SU-DHL-6 (cell line): ENCODE data around the gene AFF2.

ENCODE experiments used
- EZH2phosphoT487 ChIP-seq: fragments of 200-600 bp; sonication (generic), shearing (Covaris generic); conservative IDR thresholded peaks from 2 replicates; pipeline ENCODE4 v1.6.1; 2018; ENCODE audit warnings: mild to moderate bottlenecking, antibody characterized with exemption, low read length, moderate library complexity, mixed read lengths
- TF ChIP-seq, protein P1 (sequence below): fragments of 200-600 bp; sonication (generic); IDR thresholded peaks from one replicate; pipeline ENCODE4 v1.5.1; 2017; ENCODE audit warnings: antibody characterized with exemption, mild to moderate bottlenecking, low read length, moderate library complexity; ENCODE audit not compliant: insufficient read depth, poor library complexity, severe bottlenecking

DNA sequence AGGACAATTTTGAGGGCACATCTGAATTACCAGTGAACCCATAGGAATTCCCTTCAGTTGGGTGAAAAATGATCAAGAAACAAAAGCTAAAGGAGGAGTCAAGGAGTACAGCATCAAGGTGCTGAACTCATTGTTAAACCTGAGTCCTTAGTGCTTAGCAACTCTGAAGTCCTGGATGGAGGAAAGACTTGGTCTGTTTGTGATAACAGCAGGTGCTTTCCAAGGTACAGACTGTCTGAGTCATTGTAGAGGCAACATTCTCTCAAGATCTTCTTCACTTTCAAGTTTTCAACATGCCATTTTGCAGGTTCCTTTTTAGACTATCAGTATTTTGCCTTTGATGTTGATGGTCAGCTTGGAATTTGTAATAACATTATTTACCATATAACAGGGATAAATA lies 293.9 kb downstream of the AFF2 start:
- TF ChIP-seq, protein P1, sequence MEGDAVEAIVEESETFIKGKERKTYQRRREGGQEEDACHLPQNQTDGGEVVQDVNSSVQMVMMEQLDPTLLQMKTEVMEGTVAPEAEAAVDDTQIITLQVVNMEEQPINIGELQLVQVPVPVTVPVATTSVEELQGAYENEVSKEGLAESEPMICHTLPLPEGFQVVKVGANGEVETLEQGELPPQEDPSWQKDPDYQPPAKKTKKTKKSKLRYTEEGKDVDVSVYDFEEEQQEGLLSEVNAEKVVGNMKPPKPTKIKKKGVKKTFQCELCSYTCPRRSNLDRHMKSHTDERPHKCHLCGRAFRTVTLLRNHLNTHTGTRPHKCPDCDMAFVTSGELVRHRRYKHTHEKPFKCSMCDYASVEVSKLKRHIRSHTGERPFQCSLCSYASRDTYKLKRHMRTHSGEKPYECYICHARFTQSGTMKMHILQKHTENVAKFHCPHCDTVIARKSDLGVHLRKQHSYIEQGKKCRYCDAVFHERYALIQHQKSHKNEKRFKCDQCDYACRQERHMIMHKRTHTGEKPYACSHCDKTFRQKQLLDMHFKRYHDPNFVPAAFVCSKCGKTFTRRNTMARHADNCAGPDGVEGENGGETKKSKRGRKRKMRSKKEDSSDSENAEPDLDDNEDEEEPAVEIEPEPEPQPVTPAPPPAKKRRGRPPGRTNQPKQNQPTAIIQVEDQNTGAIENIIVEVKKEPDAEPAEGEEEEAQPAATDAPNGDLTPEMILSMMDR, result no peak
- no peak for TF ChIP-seq EZH2phosphoT487
